Measurements from ENCODE around the gene ARHGAP45.
A peak's percentile ranks its signal among the peaks of the same experiment; 100 is the strongest.
"Not testable (repeated sequence)": the region's sequence is repeated elsewhere in the genome, so short reads cannot be mapped to it uniquely, and the experiment has no call there.

The ARHGAP45 gene

GRCh38 chr19:1066748-1067340 lies at the start of gene ARHGAP45:
Gene ARHGAP45, plus strand, starts transcription at chr19:1067167. Its CDS starts 239 bp downstream, at chr19:1067406.
- Histone ChIP-seq H3K27me3 (ENCODE audit: control insufficient read depth, insufficient read depth, low read length) (peaks cover 65% of the 10 kb centered on the region), H3K4me3 (ENCODE audit: low read length) (no peak within 1 kb of the TSS), H3K4me1 (ENCODE audit: control insufficient read depth, insufficient read depth, low read length) (peaks cover 62% of the 10 kb centered on the region), H3K9ac (ENCODE audit: low read length) (peak within 1 kb of the TSS; percentile 28), H3K36me3 (ENCODE audit: control insufficient read depth, insufficient read depth, low read length) (no peaks in the 10 kb centered on the region), H3K9me3 (ENCODE audit: control insufficient read depth, low read length) (no peaks in the 10 kb centered on the region)

- Histone ChIP-seq H3K27me3 (ENCODE audit: control insufficient read depth, insufficient read depth, low read length) (no peaks in the 10 kb centered on the region), H3K4me1 (ENCODE audit: control insufficient read depth, insufficient read depth, low read length) (peaks cover 57% of the 10 kb centered on the region), H3K4me3 (ENCODE audit: low read length) (no peak overlapping the region)
Observed at GRCh38 chr19:1017906-1018305, 49.1 kb upstream of the ARHGAP45 start.

GRCh38 chr19:1018393-1018792 lies 48.6 kb upstream of the ARHGAP45 start:
- peaks cover 4% of the 10 kb centered on the region for H3K36me3 ChIP-seq (ENCODE audit: control insufficient read depth, insufficient read depth, low read length)
- no peaks in the 10 kb centered on the region for H3K27me3 ChIP-seq (ENCODE audit: control insufficient read depth, insufficient read depth, low read length)
- H3K9ac ChIP-seq (ENCODE audit: low read length): peak overlapping the region; percentile 55
- peaks cover 57% of the 10 kb centered on the region for H3K4me1 ChIP-seq (ENCODE audit: control insufficient read depth, insufficient read depth, low read length)
- H3K9me3 ChIP-seq (ENCODE audit: control insufficient read depth, low read length): no peaks in the 10 kb centered on the region
- no peak overlapping the region for H3K4me3 ChIP-seq (ENCODE audit: low read length)

More at GRCh38 chr19:1017906-1018305, 49.1 kb upstream of the ARHGAP45 start:
- H3K9me3 ChIP-seq (ENCODE audit: control insufficient read depth, low read length): no peaks in the 10 kb centered on the region
- peaks cover 4% of the 10 kb centered on the region for H3K36me3 ChIP-seq (ENCODE audit: control insufficient read depth, insufficient read depth, low read length)
- peak overlapping the region; percentile 55 for H3K9ac ChIP-seq (ENCODE audit: low read length)

GRCh38 chr19:1018932-1019615 lies 47.9 kb upstream of the ARHGAP45 start:
- H3K27me3 ChIP-seq (ENCODE audit: control insufficient read depth, insufficient read depth, low read length): no peaks in the 10 kb centered on the region
- peak overlapping the region; percentile 82 for H3K4me3 ChIP-seq (ENCODE audit: low read length)
- H3K9me3 ChIP-seq (ENCODE audit: control insufficient read depth, low read length): no peaks in the 10 kb centered on the region
- H3K4me1 ChIP-seq (ENCODE audit: control insufficient read depth, insufficient read depth, low read length): peaks cover 57% of the 10 kb centered on the region
- no peaks in the 10 kb centered on the region for H3K36me3 ChIP-seq (ENCODE audit: control insufficient read depth, insufficient read depth, low read length)
- peak overlapping the region; percentile 89 for H3K9ac ChIP-seq (ENCODE audit: low read length)

- Histone ChIP-seq H3K9ac (ENCODE audit: low read length) (peak overlapping the region; percentile 89), H3K4me3 (ENCODE audit: low read length) (peak overlapping the region; percentile 82), H3K36me3 (ENCODE audit: control insufficient read depth, insufficient read depth, low read length) (no peaks in the 10 kb centered on the region), H3K9me3 (ENCODE audit: control insufficient read depth, low read length) (no peaks in the 10 kb centered on the region), H3K4me1 (ENCODE audit: control insufficient read depth, insufficient read depth, low read length) (peaks cover 57% of the 10 kb centered on the region), H3K27me3 (ENCODE audit: control insufficient read depth, insufficient read depth, low read length) (no peaks in the 10 kb centered on the region)
Observed at GRCh38 chr19:1019616-1019961, 47.4 kb upstream of the ARHGAP45 start.

- Histone ChIP-seq H3K4me1 (ENCODE audit: control insufficient read depth, insufficient read depth, low read length) (peaks cover 57% of the 10 kb centered on the region), H3K36me3 (ENCODE audit: control insufficient read depth, insufficient read depth, low read length) (no peaks in the 10 kb centered on the region), H3K9ac (ENCODE audit: low read length) (peak overlapping the region; percentile 89), H3K4me3 (ENCODE audit: low read length) (peak overlapping the region; percentile 82), H3K9me3 (ENCODE audit: control insufficient read depth, low read length) (no peaks in the 10 kb centered on the region), H3K27me3 (ENCODE audit: control insufficient read depth, insufficient read depth, low read length) (no peaks in the 10 kb centered on the region)
Observed at GRCh38 chr19:1019980-1020867, 46.7 kb upstream of the ARHGAP45 start.

- no peaks in the 10 kb centered on the region for H3K9me3 ChIP-seq (ENCODE audit: control insufficient read depth, low read length)
- peak within 1 kb of the TSS; percentile 89 for H3K9ac ChIP-seq (ENCODE audit: low read length)
- H3K4me1 ChIP-seq (ENCODE audit: control insufficient read depth, insufficient read depth, low read length): peaks cover 52% of the 10 kb centered on the region
- no peaks in the 10 kb centered on the region for H3K36me3 ChIP-seq (ENCODE audit: control insufficient read depth, insufficient read depth, low read length)
- peak within 1 kb of the TSS; percentile 82 for H3K4me3 ChIP-seq (ENCODE audit: low read length)
- H3K27me3 ChIP-seq (ENCODE audit: control insufficient read depth, insufficient read depth, low read length): no peaks in the 10 kb centered on the region
Observed at GRCh38 chr19:1020868-1021425, 46.0 kb upstream of the ARHGAP45 start, which contains the start of gene TMEM259. Gene TMEM259, minus strand, starts transcription at chr19:1021123. Its CDS starts 127 bp downstream, at chr19:1020996.

GRCh38 chr19:1023883-1024188 lies 43.1 kb upstream of the ARHGAP45 start:
- H3K9ac ChIP-seq (ENCODE audit: low read length); H3K36me3 ChIP-seq (ENCODE audit: control insufficient read depth, insufficient read depth, low read length); H3K27me3 ChIP-seq (ENCODE audit: control insufficient read depth, insufficient read depth, low read length); H3K4me3 ChIP-seq (ENCODE audit: low read length); H3K9me3 ChIP-seq (ENCODE audit: control insufficient read depth, low read length): not testable (repeated sequence)
- H3K4me1 ChIP-seq (ENCODE audit: control insufficient read depth, insufficient read depth, low read length): peaks cover 35% of the 10 kb centered on the region

GRCh38 chr19:1025080-1025479 lies 41.9 kb upstream of the ARHGAP45 start:
- H3K4me1 ChIP-seq (ENCODE audit: control insufficient read depth, insufficient read depth, low read length): peaks cover 28% of the 10 kb centered on the region
- not testable (repeated sequence) for H3K36me3 ChIP-seq (ENCODE audit: control insufficient read depth, insufficient read depth, low read length); H3K4me3 ChIP-seq (ENCODE audit: low read length); H3K27me3 ChIP-seq (ENCODE audit: control insufficient read depth, insufficient read depth, low read length); H3K9me3 ChIP-seq (ENCODE audit: control insufficient read depth, low read length); H3K9ac ChIP-seq (ENCODE audit: low read length)

GRCh38 chr19:1025960-1026782 lies 40.8 kb upstream of the ARHGAP45 start, which contains the start of gene CNN2:
Gene CNN2, plus strand, starts transcription at chr19:1026608. Its CDS starts 54 bp downstream, at chr19:1026662.
- Histone ChIP-seq H3K4me1 (ENCODE audit: control insufficient read depth, insufficient read depth, low read length) (peaks cover 33% of the 10 kb centered on the region), H3K36me3 (ENCODE audit: control insufficient read depth, insufficient read depth, low read length) (no peaks in the 10 kb centered on the region), H3K9ac (ENCODE audit: low read length) (peak within 1 kb of the TSS; percentile 92), H3K27me3 (ENCODE audit: control insufficient read depth, insufficient read depth, low read length) (no peaks in the 10 kb centered on the region), H3K9me3 (ENCODE audit: control insufficient read depth, low read length) (no peaks in the 10 kb centered on the region), H3K4me3 (ENCODE audit: low read length) (peak within 1 kb of the TSS; percentile 82)
